Measurements from ENCODE around the gene COLEC11.
A peak's percentile ranks its signal among the peaks of the same experiment; 100 is the strongest.

Gene COLEC11

DNA sequence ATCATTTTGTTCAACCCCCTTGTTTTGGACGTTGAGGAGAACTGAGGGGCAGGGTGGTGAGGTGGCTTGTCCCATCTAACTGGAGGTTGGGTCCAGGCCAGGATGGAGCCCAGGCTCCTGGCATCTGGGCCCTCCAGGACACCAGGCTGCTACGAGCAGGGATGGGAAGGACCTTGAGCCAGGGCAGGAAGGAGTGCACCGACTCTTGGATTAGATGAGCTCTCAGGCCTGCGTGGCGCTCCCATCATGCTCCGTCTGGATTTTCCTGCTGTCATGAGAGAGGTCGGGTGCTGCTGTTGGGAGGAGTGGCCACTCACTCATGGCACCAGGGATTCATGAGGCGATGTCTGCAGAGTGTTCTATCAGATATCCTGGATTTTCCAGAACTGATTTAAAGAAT, 44.7 kb downstream of the COLEC11 start:
- DNase-seq = no peak

DNA sequence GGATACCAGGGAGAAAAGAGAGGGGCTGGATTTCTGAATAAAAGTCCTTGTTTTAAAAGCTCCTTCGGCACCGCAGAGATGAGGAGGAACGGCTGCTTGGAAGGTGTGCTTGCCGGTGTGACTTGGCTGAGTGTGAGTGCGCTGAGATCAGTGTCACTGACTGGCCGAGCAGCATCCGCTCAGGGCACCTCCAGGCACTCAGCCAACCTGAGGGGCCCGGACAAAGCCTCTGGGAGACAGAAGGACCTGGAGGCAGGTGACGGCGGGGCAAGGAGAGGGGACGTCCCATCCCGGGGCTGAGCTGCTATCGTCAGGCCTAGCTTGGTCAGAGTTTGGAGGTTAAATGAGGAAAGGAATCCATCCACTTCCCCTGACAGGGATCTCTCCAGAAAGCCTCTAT, 46.3 kb downstream of the COLEC11 start:
- DNase-seq = no peak

DNA sequence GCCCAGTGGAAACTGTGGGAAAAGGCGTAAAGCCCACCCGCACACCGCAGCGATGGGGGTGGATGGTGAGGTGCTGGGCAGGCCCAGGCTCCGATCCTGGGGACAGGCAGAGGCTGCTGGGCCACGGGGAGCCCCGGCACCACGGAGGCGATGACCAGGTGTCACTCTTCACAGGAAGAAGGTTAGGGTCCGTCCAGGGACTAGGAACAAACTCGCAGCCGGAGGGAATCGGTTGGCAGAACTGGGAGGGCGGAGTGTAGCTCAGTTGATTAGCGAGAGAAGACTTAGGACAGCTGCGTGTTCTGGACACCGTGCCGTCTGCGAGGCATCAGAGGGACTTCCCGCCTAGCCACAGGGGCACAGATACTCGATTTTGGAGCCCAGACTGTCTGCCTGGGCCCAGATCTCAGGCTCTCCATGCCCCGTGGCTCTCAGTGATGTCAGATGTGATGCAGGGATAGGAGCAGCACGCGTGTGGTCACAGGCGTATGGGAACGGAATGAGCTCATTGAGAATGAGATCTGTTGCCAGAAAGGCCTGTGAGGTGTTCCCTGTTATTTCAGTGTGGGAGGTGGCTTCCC, 47.0 kb downstream of the COLEC11 start:
- DNase-seq = no peak

DNA sequence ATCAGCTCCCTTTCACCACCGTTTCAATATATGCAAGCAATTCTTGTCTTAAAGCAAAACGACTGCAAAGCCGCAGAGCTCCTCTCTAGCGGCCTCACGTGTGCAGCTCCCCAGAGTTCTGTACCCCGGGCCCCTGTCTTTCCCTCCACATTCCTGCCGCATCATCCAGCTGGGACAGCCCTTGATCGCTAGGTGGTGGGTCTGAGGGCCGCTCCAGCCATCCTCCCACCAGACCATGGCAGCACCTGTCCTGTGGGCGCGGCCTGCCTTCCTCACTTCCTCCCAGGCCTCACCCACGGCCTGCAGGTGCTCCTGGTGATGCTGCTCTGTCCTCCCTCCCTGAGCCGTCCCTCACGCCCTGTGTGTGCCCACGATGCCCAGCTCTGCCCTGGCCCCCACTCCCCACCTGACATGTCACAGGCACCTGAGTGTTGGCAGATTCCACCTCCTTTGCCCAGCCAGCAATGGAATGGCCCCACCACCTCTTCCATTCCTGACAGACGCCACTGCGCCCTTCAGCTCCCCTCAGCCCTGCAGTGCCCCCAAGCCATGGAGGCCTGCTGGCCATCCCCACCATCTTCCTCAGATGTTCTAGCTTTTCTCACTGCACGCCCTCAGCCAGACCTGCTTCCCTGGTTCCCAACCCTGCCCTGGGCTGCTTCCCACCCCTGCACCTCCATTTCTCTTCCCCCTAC, 47.8 kb downstream of the COLEC11 start:
- DNase-seq = no peak

DNA sequence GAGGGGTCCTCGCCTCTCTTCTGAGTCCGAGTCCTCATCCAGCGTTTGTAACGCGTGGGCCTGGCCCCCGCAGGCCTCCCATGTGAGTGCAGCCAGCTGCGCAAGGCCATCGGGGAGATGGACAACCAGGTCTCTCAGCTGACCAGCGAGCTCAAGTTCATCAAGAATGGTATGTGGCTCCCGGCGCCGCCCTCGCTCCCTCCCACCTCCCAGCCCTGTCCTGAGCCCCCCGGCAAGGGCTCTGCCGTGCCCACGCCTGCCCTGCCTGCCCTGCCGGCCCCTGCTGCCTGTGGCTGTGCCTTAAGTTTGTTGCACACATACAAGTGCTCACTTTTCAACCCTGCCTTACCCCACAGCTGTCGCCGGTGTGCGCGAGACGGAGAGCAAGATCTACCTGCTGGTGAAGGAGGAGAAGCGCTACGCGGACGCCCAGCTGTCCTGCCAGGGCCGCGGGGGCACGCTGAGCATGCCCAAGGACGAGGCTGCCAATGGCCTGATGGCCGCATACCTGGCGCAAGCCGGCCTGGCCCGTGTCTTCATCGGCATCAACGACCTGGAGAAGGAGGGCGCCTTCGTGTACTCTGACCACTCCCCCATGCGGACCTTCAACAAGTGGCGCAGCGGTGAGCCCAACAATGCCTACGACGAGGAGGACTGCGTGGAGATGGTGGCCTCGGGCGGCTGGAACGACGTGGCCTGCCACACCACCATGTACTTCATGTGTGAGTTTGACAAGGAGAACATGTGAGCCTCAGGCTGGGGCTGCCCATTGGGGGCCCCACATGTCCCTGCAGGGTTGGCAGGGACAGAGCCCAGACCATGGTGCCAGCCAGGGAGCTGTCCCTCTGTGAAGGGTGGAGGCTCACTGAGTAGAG, 48.7 kb downstream of the COLEC11 start:
- no peak for DNase-seq

DNA sequence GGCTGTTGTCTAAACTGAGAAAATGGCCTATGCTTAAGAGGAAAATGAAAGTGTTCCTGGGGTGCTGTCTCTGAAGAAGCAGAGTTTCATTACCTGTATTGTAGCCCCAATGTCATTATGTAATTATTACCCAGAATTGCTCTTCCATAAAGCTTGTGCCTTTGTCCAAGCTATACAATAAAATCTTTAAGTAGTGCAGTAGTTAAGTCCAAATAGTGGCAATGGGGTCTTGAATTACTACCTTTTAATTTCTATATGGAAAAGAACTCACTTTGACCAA, 49.3 kb downstream of the COLEC11 start:
- DNase-seq = no peak

DNA sequence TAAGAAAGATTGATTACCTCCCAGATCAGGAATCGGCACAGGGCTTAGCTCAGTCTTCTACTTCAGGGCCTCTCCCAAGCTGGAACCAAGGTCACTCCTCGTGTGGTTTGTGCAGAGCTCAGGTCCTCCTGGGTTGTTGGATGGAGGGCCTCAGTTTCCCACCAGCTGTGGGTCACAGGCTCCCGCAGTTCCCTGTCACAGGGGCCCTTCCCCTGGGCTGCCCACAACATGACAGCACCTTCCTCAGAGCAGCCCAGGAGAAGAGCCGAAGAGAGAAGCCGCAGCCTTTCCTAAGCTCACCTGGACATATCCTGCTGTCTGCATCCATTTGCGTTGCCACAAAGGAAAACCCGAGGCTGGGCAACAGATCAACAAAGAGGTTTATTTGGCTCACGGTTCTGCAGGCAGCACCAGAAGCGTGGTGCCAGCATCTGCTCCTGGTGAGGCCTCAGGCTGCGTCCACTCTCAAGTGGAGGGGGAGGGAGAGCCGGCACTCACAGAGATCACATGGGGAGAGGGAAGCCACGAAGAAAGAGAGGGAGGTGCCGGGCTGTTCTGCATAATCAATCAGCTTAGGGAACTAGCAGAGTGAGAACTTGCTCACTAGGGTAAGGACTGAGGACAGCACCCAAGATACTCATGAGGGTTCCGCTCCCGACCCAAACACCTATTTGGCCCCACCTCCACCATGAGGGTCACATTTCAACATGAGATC, 50.1 kb downstream of the COLEC11 start:
- DNase-seq = no peak

DNA sequence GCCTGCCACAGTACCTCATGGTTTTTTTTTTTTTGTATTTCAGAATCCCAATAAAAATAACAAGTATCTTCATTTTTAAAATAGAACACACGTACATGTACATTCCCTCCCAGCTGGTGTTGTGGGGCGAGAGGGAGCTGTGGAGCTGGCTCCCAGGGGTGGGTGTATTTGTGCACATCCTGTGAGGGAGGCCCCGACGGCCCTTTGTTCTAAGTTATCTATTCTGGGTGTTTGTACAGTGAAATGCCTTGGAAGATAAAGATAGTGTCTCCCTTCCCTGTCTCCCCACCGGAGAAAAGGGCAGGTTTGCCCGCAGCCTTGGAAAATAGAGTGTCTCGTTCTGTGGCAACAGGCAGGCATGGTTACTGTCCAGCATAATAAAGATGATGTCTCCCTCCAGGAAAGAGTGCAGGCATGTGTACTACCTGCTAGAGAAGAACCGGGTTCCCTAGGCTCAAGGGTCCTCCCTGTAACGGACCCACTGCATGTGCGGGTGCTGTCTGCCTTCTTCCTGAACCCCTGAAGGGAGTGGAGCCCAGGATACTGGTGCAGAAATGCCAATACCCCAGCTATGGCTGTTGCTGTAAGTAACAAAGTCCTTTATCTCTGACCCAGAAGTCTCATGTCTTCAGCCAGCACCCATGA, 51.0 kb downstream of the COLEC11 start:
- no peak for DNase-seq

DNA sequence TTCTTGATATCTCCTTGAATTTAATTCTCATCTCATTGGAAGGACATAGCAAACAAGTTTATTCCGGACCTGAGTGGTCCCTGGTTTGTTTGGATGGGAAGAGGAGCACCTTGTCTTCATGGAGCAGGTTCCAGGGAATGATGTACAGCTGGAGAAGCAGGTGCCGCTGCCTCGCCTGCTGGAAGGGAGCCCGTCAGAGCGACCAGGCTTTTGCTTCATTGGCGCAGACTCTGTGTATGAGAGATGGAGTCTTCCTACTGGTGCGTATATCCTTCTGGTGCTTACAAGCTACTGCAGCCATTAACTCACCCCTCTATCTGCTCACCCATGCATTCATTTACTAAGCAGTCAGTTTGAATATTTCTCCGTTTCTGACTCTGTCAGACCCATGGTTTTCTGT, 51.5 kb downstream of the COLEC11 start:
- DNase-seq = no peak

DNA sequence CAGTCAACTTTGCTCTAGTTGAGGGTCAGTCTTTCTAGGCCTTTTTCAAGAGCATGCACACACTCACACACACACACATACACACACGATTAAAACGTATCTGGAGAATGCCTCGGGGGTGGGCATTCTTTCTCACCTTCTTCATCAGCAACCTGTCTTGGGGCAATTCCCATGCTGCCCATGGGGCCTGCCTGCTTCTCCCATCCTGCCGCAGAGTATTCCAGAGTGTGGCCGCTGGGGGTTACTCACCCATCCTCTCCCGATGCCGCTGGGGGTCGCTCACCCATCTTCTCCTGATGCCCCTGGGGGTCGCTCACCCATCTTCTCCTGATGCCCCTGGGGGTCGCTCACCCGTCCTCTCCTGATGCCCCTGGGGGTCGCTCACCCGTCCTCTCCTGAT, 52.3 kb downstream of the COLEC11 start:
- no peak for DNase-seq

DNA sequence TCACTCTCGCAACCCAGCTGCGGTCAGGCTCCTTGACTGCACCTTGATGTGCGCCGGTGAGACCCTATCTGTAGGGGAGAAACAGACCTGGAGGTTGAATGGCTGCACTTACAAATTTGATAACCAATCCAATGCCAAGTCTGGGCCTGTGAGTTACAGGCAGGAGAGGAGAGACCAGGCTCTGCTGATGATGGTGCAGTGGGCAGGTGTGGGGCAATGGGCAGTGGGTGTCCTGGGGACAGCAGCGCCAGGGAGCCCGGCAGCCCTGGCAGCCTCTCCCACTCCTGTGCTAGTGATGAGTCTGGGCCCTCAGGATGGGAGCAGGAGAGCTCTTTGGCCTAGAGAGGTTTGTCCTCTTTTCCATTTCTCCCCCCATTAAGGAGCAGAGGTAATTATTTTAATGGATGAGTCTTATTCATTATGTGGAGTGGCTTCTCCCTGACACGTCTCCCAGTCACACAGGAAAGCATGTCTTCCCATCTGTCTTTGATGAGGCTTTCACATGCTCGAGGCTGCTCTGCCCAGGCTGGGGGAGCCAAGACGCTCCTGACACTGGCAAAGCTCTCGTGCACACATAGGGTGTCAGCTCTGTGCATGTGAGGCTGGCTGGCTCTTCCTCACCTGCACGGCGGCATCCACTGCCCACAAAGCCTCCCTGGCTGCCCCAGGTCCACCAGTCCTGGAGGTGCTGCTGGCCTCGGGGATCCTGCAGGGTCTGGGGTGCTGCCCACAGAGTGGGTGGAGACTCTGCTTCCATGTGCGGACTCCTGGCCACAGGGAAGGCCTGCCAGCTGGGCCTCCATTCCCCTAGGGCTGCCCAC, 53.1 kb downstream of the COLEC11 start:
- no peak for DNase-seq

DNA sequence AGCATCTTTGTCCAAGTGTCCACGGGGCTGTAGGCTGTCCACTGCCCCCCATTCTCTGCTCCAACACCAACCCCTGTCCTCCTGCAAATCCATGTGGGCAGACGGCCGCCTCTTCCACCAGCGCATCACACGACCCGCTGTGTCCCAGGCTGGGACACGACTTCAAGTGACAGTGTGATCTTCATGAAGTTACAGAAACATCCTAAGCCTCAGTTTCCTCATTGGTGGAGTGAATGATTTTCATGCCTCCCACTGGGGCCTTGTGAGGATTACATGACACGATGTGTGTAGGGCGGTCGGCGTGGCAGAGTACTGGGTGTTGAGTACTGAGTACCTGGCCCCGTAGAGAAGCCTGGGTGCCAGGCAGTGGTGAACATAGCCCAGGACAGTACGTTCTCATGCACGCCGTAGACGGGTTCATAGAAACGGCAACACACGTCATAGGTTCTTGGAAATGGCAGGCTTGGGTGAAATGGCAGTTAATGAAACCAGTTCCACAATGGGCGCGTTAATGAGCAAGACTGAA, 53.8 kb downstream of the COLEC11 start:
- DNase-seq = no peak

DNA sequence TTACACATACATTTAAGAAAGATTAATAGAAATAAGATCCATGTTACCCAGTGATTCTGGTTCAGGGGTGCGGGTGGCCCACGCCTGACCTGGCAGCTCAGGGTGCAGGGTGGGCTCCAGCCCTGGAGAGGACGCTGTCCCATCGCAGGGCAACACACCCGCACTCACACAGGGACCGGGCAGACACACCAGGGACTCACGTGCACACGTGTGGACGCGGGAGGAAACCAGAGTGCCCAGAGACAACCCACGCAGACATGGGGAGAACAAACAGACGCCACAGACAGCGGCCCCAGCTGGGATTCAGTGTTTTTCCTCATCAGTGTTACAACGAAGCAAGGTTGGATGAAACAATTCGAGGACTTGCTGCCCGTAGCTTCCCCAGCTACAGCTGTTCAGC, 54.7 kb downstream of the COLEC11 start:
- no peak for DNase-seq

DNA sequence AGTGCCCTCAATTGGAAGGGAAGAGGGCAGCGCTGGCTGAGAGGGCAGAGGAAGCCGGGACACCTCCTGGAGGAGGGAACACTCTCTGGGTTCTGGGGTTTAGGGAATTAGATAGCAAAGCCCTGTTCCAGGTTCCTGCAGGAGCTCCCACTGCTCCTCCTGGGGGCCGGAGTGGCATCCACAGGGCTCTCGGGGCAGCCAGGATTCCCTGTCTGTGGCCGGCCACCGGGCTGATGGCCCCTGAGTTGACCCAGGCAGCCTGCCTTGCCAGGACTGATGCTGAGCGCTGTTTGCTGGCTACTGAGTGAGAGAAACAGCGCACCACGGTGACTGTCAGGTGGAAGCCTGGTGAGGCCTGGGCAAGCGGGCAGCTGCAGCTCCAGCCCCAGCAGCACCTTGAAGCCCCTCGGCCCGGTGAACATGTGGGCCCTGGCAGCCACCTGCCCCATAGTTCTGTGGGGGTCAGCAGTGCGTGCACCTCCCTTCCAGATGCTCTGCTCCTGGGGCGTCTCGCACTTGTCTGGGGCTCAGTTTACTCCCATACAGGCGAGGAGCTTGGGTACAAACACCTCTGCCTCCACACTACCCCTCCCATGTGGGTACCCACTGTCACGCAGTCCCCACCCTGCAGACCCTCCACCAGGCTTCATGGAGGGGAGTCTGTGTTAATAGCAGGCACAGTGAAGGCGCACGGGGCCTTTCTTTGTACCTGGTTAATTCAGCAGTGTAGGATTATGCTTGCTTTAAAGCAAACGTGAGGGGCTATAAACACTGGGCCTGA, 55.4 kb downstream of the COLEC11 start:
- no peak for DNase-seq

DNA sequence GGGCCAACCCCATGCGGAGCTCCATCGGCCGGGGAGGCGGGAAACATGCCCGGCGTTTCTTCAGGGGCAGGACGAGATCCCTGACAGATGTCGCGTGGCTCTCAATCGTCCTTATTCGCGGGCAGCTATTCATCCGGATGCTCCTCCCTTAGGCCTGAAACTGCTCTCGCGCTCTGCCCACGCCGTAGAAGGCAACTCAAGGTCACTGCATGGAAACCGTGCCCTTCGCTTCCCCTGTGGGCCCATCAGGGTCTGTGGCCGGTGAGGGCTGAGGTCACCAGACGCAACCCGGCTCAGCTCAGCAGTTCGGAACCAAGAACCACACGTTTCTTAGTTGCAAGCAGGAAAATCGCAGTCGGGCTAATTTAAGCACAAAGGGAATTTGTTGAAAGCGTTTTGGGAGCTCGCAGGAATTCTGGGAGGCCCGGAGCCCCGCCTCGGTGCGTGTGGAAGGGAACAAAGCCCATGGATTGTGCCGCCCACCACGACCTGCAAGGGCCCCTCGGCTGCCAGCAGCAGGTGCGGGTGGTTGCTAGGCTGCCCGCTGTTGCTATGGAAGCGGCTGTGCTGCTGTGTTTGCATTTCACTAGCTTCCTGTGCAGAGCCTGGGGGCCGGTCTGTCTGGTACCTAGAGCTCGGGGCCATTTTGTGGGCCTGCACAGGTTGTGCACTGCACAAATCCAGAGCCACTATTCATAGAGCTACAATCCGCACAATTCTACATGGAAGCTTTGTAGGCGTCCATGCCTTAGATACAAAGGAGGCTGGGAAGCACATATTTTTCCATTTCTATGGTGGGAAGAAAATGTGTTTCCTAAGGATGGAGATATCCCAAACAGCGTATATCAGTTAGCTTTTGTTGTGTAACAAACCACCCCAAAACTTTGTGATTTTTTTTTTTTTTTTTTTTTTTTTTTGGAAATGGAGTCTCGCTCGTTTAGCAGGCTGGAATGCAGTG, 57.1 kb downstream of the COLEC11 start:
- DNase-seq = peak; percentile 69

DNA sequence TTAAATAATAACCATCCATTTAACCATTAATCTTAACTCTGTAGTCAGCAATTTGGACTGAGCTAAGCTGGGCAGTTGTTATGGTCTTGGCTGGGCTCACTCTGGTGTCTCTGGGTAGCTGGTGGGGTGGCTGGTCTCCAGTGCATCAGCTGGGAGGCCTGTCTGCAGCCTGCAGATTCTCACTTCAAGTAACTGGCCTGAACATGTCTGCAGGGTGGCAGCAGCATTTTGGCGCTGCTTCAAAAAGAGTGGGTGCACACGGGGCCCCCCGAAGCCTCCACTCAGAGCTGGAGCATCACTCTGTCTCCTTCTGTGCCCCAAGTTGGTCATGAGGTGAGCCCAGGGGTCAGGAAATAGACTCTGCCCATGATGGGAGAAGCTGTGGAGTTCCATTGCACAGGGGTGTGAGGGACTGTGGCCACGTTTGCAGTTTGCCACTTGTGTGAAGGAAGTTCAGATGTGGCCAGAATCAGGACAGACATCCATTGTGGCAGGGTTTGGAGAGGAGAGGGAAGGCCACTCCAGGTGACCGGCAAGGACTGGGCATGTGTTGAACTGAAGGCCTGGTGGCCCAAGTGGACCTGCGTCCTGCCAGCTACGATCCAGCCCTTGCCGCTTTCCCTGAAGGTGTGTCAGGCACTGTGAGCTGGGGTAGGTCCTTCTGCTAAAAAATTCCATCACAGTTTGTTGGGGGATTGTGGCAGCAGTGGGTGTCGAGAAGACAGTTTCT, 58.1 kb downstream of the COLEC11 start:
- DNase-seq = no peak

DNA sequence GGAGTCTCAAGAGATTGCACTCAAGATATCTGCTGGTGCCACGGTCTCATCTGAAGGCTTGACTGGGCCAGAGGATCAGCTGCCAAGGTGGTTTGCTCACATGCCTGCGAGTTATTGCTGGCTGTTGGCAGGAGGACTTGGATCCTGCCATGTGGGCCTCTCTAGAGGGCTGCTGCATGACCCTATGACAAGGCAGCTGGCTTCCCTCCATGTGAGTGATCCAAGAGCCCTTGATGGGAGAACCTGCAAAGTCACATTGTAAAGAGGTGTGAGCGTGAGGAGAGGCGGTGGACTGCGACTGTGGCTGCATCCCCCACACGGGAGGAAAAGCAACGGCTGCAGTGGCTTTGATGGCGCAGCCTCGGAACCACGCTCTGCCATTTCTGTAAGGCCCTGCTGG, 59.1 kb downstream of the COLEC11 start:
- DNase-seq = no peak

DNA sequence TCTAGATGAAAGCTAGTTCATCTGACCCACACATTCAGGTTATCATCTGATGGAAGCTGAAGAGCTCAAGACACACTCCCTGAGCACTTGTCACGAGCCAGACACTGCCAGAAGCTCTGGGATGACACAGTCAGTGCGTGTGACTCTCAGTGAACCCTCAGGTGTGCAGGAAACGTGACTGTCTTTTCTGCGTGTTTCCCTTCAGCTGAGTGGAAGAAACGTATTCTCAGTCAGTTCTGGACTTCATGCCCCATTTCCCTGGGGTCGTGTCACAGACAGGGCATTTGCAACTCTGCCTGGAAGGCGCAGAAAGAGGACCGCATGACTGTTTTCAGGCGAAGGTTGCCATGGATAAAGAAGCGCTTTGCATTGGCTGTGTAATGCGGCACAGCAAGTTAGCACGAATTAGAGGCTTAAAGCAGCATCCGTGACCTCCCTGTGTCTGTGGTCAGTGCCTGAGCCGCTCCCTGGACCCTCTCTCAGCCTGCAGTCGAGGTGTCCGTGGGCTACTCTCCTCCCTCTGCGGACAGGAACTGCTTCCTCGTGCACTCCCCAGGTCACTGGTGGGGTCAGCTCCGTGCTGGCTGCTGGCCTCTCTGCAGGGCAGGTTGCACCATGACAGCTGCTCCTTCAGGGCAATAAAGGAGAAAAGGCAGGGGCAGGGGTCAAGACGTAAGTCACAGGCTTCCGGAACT, 59.8 kb downstream of the COLEC11 start:
- DNase-seq = no peak
